ENCODE data around the gene PCBP3.

Gene PCBP3

DNA sequence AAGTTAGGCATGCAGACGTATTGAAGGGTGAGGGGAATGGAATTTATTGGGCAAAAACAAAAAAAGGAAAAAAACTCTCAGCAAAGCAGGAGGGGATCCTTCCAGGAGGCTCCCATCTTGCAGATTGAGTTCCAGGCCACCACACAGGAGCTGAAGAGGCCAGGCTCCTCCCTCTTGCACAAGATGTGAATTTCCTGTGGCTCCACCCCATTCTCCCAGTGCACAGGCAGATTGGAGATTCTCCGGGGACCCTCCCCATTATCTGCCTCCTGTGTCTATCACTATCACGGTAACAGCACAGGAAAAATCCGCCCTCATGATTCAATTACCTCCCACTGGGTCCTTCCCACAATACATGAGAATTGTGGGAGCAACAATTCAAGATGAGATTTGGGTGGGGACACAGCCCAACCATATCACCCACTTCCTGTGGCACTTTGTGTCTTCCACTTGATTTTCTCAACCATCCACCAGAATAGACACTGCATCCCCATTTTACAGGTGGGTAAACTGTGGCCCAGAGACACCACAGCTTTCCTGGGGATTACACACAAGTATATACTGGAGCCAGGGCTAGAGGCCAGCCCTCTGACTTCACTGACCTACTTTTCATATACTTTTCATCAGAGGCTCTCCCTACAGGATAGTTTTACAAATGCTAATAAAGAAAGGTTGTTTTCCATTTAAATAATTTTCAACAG is 319.2 kb downstream of the PCBP3 start:
- no peak for TF ChIP-seq ZFX (IDR thresholded peaks at IDR 0.05)
- TF ChIP-seq, protein P1, sequence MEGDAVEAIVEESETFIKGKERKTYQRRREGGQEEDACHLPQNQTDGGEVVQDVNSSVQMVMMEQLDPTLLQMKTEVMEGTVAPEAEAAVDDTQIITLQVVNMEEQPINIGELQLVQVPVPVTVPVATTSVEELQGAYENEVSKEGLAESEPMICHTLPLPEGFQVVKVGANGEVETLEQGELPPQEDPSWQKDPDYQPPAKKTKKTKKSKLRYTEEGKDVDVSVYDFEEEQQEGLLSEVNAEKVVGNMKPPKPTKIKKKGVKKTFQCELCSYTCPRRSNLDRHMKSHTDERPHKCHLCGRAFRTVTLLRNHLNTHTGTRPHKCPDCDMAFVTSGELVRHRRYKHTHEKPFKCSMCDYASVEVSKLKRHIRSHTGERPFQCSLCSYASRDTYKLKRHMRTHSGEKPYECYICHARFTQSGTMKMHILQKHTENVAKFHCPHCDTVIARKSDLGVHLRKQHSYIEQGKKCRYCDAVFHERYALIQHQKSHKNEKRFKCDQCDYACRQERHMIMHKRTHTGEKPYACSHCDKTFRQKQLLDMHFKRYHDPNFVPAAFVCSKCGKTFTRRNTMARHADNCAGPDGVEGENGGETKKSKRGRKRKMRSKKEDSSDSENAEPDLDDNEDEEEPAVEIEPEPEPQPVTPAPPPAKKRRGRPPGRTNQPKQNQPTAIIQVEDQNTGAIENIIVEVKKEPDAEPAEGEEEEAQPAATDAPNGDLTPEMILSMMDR (conservative IDR thresholded peaks at IDR 0.05), result no peak
- no peak overlapping the region for H3K27ac ChIP-seq

DNA sequence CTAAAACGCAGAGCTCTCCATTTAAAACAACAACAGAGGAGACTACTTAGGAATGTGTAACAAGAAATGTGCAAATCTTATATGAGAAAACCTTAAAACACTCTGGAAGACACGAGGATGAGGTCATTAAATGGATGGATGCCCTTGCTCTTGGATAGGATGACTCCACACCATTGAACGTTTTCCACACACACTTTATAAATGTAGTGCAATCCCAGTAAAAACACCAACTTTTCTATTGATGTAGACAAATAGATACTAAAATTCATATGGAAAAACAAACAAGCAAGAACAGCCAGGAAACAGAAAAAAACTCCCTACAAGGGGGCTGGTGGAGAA is 319.7 kb downstream of the PCBP3 start:
- no peak overlapping the region for H3K27ac ChIP-seq
- TF ChIP-seq, protein P1 (conservative IDR thresholded peaks at IDR 0.05), result no peak
- TF ChIP-seq ZFX (IDR thresholded peaks at IDR 0.05), result no peak

DNA sequence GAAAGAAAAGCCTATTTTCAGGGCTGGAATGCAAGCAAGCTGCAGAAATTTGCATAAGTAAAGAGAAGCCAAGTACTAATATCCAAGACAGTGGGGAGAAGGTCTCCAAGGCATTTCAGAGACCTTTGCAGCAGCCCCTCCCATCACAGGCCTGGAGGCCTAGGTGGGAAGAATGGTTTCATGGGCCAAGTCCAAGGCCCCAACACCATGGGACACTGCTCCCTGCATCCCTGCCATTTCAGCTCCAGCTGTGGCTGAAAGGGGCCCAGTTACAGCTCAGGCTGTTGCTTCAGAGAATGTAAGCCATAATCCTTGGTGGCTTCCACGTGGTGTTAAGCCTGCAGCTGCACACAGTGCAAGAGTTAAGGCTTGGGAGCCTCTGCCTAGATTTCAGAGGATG is 321.1 kb downstream of the PCBP3 start:
- TF ChIP-seq, protein P1 (conservative IDR thresholded peaks at IDR 0.05), result no peak
- no peak overlapping the region for H3K27ac ChIP-seq

DNA sequence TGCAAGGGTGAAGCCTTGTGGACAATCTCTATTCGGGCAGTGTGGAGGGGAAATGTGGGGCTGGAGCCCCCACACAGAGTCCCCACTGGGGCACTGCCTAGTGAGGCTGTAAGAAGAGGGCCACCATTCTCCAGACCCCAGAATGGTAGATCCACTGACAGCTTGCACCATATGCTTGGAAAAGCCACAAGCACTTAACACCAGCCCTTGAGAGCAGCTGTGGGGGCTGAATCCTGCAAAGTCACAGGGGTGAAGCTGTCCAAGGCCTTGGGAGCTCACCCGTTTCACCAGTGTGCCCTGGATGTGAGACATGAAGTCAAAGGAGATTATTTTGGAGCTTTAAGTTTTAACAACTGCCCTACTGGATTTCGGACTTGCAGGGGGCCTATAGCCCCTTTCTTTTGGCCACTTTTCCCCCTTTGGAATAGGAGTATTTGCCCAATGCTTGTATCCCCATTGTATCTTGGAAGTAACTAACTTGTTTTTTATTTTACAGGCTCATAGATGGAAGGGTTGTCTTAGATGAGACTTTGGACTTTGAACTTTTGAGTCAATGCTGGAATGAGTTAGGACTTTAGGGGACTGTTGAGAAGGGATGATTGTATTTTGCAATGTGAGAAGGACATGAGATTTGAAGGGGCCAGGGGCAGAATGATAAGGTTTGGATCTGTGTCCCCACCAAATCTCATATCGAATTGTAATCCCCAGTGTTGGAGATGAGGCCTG is 321.7 kb downstream of the PCBP3 start:
- TF ChIP-seq, protein P1 (conservative IDR thresholded peaks at IDR 0.05), result no peak
- TF ChIP-seq ZFX (IDR thresholded peaks at IDR 0.05), result no peak
- H3K27ac ChIP-seq, result no peak overlapping the region

DNA sequence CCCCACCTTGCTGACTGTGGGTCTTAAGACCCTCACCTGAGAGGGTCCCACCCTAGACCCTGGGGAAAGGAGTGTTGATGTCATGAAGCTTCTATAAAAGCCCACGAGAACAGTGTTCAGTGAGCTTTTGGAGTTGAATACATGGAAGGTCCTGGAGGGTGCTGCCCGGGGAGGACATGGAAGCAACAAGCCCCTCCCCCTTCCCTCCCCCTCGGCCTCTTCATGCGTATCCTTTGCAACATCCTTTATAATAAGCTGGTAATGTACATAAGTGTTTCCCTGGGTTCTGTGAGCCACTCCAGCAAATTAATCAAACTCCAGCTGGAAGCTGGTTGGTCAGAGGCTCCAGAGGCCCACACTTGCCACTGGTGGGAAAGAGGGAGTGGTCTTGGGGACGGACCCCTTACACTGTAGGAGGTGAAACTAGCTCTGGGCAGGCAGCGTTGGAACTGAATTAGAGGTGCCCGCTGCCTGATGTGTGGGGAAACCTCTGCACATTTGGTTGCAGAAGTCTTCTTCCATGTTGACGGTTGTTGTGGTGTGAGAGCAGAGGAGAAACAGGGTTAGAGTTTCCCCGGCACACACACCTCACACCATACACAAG is 323.4 kb downstream of the PCBP3 start:
- H3K27ac ChIP-seq, result no peak overlapping the region

DNA sequence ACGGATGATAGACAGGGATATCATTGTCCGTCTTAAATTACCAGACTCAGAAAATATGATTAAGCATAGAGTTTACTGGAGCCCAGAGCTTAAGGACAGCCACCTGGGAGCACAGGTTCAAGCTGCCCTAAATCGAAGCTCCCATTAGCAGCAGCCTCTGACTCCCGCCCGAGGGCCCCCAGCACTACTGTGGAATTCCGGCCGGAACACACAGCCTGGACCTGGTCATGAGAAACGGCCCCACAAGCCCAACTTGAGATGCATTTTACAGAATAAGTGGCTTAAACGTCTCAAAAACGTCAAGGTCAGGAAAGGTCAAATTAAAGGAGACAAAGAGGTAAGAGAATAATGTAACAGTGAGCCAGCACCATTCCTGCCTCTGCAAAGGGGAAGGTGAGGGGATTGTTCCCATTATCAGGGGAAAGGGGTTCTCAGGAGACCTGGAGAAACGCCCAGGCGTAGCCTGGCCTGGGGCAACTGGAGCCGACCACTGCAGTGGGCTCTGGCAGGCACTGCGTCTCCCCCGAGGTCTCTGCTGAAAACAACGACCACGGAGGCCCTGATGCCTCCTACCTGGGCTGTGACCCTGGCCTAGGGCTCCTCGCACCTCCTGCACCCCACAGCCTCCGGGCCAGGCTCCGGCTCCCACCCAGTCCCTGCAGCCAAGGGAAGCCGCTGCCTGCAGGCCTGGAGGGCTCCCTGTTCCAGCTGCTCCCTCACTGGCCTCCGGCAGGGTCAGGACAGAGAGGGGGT is 326.6 kb downstream of the PCBP3 start:
- no peak for TF ChIP-seq ZFX (IDR thresholded peaks at IDR 0.05)
- TF ChIP-seq, protein P1 (conservative IDR thresholded peaks at IDR 0.05), result no peak
- H3K27ac ChIP-seq, result no peak overlapping the region

More for the DNA sequence above, 323.4 kb downstream of the PCBP3 start:
- no peak for TF ChIP-seq ZFX (IDR thresholded peaks at IDR 0.05)
- TF ChIP-seq, protein P1 (conservative IDR thresholded peaks at IDR 0.05), result no peak

Data from C4-2B (cell line).